Endothelial cell of umbilical vein (primary cell): ENCODE measurements around the gene NFIC. TPM values are rescaled to one million over a fixed set of nuclear protein-coding genes. Genes with fewer than 3 reads are reported as not detected.
"Not testable (repeated sequence)": the region's sequence is repeated elsewhere in the genome, so short reads cannot be mapped to it uniquely, and the experiment has no call there.

Experiments
- BruUV-seq: library from RNA; stranded (reverse); fragments of 400-500 nt; replicated peaks from 2 replicates; lab custom pipeline; 2021; lab: Mats Ljungman, UMichigan
- CTCF ChIA-PET: fragments of 300-600, 350-600 bp; sonication (Branson Sonifier 250); formaldehyde crosslinking; loops from one replicate; lab custom pipeline; 2021; ENCODE audit warnings: antibody characterized with exemption, inconsistent platforms; lab: Charles Lee
- POLR2A ChIA-PET: fragments of 300-600, 350-600 bp; sonication (Branson Sonifier 250); formaldehyde crosslinking; loops from one replicate; lab custom pipeline; 2021; ENCODE audit warnings: antibody characterized with exemption, inconsistent platforms; lab: Charles Lee
- DNase-seq: peaks from one replicate; pipeline ENCODE4 v3.0.0-alpha.2; 2011; ENCODE audit warnings: low read depth, low spot score
- FAIRE-seq: peaks from 2 replicates; lab custom pipeline; 2011; peaks lifted over from hg19 to GRCh38; lab: Jason Lieb, UNC
- H2AFZ ChIP-seq: 2 replicates; pipeline ENCODE4 v1.6.0; 2012; ENCODE audit warnings: low read depth, low read length, control low read depth, inconsistent platforms
- H3K27ac ChIP-seq: 2 replicates; pipeline ENCODE4 v1.5.1; 2011; ENCODE audit warnings: low read depth, mild to moderate bottlenecking, control low read depth, low read length, moderate library complexity; ENCODE audit not compliant: insufficient read depth
- H3K27me3 ChIP-seq, 2 experiments: 2 replicates each; pipeline versions ENCODE4 v1.6.0 to v1.6.1; 2011; ENCODE audit warnings: low read length in 2 of 2, mixed read lengths in 1 of 2; ENCODE audit not compliant: control insufficient read depth in 2 of 2, insufficient read depth in 2 of 2
- H3K36me3 ChIP-seq, 2 experiments: 2 replicates in 1 of 2; 3 replicates in 1 of 2; pipeline ENCODE4 v1.5.1; 2011; ENCODE audit warnings: low read length in 2 of 2, mild to moderate bottlenecking in 1 of 2, moderate library complexity in 1 of 2; ENCODE audit not compliant: control insufficient read depth in 2 of 2, insufficient read depth in 2 of 2; ENCODE audit errors: extremely low read depth in 1 of 2
- H3K4me1 ChIP-seq: 3 replicates; pipeline ENCODE4 v1.5.1; 2011; ENCODE audit warnings: mild to moderate bottlenecking, low read length; ENCODE audit not compliant: control insufficient read depth, insufficient read depth; ENCODE audit errors: extremely low read depth
- H3K4me2 ChIP-seq: 2 replicates; pipeline ENCODE4 v1.6.1; 2011; ENCODE audit warnings: low read length, control low read depth, mixed read lengths; ENCODE audit not compliant: insufficient read depth
- H3K4me3 ChIP-seq, 3 experiments: fragments of 200-600 bp in 1 of 3; sonication (generic), shearing (Covaris generic) in 1 of 3; replicated peaks in 1 of 3; 2 replicates each; pipeline ENCODE4 v1.5.1; 2011 to 2016; ENCODE audit warnings: control low read depth in 3 of 3, low read length in 3 of 3, mild to moderate bottlenecking in 2 of 3, inconsistent platforms in 1 of 3, low read depth in 1 of 3, moderate library complexity in 1 of 3; ENCODE audit not compliant: insufficient read depth in 1 of 3
- H3K79me2 ChIP-seq: 2 replicates; pipeline ENCODE4 v1.6.0; 2012; ENCODE audit warnings: low read length, inconsistent platforms; ENCODE audit not compliant: control insufficient read depth, insufficient read depth
- H3K9ac ChIP-seq: replicated peaks from 2 replicates; pipeline ENCODE3; 2011; ENCODE audit warnings: low read length, control low read depth; ENCODE audit not compliant: insufficient read depth; ENCODE audit errors: extremely low read depth
- H3K9me1 ChIP-seq: replicated peaks from 3 replicates; pipeline ENCODE4 v1.6.0; 2011; ENCODE audit warnings: mild to moderate bottlenecking, low read length; ENCODE audit not compliant: control insufficient read depth, insufficient read depth; ENCODE audit errors: extremely low read depth
- H3K9me3 ChIP-seq: replicated peaks from 2 replicates; pipeline ENCODE4 v1.5.1; 2012; ENCODE audit warnings: low read length, inconsistent platforms; ENCODE audit not compliant: control insufficient read depth, insufficient read depth
- H4K20me1 ChIP-seq: replicated peaks from 2 replicates; pipeline ENCODE3; 2011; ENCODE audit warnings: mild to moderate bottlenecking, low read length; ENCODE audit not compliant: control insufficient read depth, insufficient read depth; ENCODE audit errors: extremely low read depth
- CTCF ChIP-seq, 2 donors: IDR thresholded peaks; 1 replicate in 1 of 2; 2 replicates in 1 of 2; pipeline ENCODE4 v1.5.1; 2011; ENCODE audit warnings: low read length in 2 of 2, mild to moderate bottlenecking in 2 of 2, moderate library complexity in 2 of 2, control low read depth in 1 of 2, inconsistent platforms in 1 of 2, low read depth in 1 of 2; ENCODE audit not compliant: insufficient read depth in 1 of 2; ENCODE audit errors: extremely low read depth in 1 of 2
- EZH2 ChIP-seq: IDR thresholded peaks from 2 replicates; pipeline ENCODE4 v1.6.1; 2012; ENCODE audit warnings: borderline replicate concordance, low read depth, mild to moderate bottlenecking, moderate library complexity, low read length, inconsistent platforms; ENCODE audit not compliant: severe bottlenecking
- FOS ChIP-seq: IDR thresholded peaks from 2 replicates; pipeline ENCODE4 v1.6.1; 2011; ENCODE audit warnings: mild to moderate bottlenecking, low read length, moderate library complexity, borderline replicate concordance; ENCODE audit not compliant: insufficient read depth
- GATA2 ChIP-seq: IDR thresholded peaks from 2 replicates; pipeline ENCODE4 v1.7.0; 2011; ENCODE audit warnings: low read depth, mild to moderate bottlenecking, moderate library complexity, mixed read lengths, low read length; ENCODE audit not compliant: insufficient read length, insufficient read depth
- JUN ChIP-seq: IDR thresholded peaks from 2 replicates; pipeline ENCODE4 v1.6.1; 2011; ENCODE audit warnings: borderline replicate concordance, low read depth; ENCODE audit not compliant: insufficient read length, insufficient read depth
- MAX ChIP-seq: IDR thresholded peaks from 2 replicates; pipeline ENCODE4 v1.6.1; 2011; ENCODE audit not compliant: insufficient read depth, insufficient read length
- MYC ChIP-seq: IDR thresholded peaks from one replicate; pipeline ENCODE4 v1.6.1; 2011; ENCODE audit warnings: mild to moderate bottlenecking, low read depth, low read length
- POLR2A ChIP-seq: IDR thresholded peaks from 2 replicates; pipeline ENCODE4 v1.6.1; 2012; ENCODE audit warnings: low read depth, mild to moderate bottlenecking, control low read depth, low read length
- POLR2AphosphoS5 ChIP-seq: IDR thresholded peaks from 2 replicates; pipeline ENCODE4 v1.6.1; 2012; ENCODE audit warnings: low read depth, mild to moderate bottlenecking, control low read depth, low read length, moderate library complexity; ENCODE audit not compliant: insufficient read depth
- dilution Hi-C: fragments of 300-500 bp; cut with MboI; formaldehyde crosslinking; loops from one replicate; pipeline ENCODE4 v1.15.0; 2019; ENCODE audit warnings: low sequenced_read_pairs; ENCODE audit not compliant: extremely low pct_ligation_motif_present
- intact Hi-C: fragments of 100-400 bp; cut with micrococcal nuclease; formaldehyde crosslinking; loops from one replicate; pipeline ENCODE4 v1.10.0; 2022
- polyA plus RNA-seq, 4 experiments: library from polyadenylated mRNA; depleted of rRNA in 3 of 4; stranded (reverse) in 3 of 4; unstranded in 1 of 4; fragments of >200 nt; gene quantifications; 2 replicates each; pipeline versions ENCODE4 v1.2.1 to v1.2.3, GENCODE V29; 2011 to 2012; ENCODE audit warnings: missing spikeins in 1 of 4
- total RNA-seq: library from RNA; stranded (reverse); gene quantifications from 2 replicates; pipeline ENCODE4 v1.2.3, GENCODE V29; 2021

NFIC gene
- total and polyA plus RNA-seq, 2 donors (not counting 3 experiments of a cell fraction or from before 2014, with no cell fraction given), result 11.4 to 133 TPM

GRCh38 chr19:3452171-3452941 is 86.0 kb downstream of the NFIC start:
- Histone ChIP-seq H3K4me3 (no peak overlapping the region), H4K20me1 (no peaks in the 10 kb centered on the region), H3K27me3 (no peaks in the 10 kb centered on the region), H3K9me1 (no peaks in the 10 kb centered on the region), H3K36me3 (peaks cover 5 to 41% of the 10 kb centered on the region in 2 experiments), H2AFZ (no peak overlapping the region), H3K4me2 (no peak overlapping the region), H3K4me1 (peaks cover 11% of the 10 kb centered on the region), H3K79me2 (peaks cover 5% of the 10 kb centered on the region), H3K9me3 (no peaks in the 10 kb centered on the region), H3K9ac (no peak overlapping the region), H3K27ac (peak overlapping the region; percentile 94)
- FAIRE-seq, result no peak
- no peak for DNase-seq
- intact Hi-C loops (no loop called here), dilution Hi-C loops (no loop called here)
- no peak for TF ChIP-seq MYC
- TF ChIP-seq JUN, result no peak
- no peak for TF ChIP-seq FOS
- TF ChIP-seq POLR2A, result no peak
- TF ChIP-seq CTCF (IDR thresholded peaks at IDR 0.05; ENCODE audit: extremely low read depth in 1 of 2, insufficient read depth in 1 of 2, low read depth in 1 of 2, low read length in 2 of 2), result no peak
- TF ChIP-seq MAX, result no peak
- no peak for TF ChIP-seq EZH2
- TF ChIP-seq GATA2, result no peak
- TF ChIP-seq POLR2AphosphoS5, result no peak
- BruUV-seq, result no TSS peak
- ChIA-PET CTCF (interaction anchor here (1.2 kb wide), 1 partner anchor 19 kb away, joined by 4 read pairs; no protein-coding TSS in a partner anchor), POLR2A (no interaction called here)

- BruUV-seq, H3K9me3 ChIP-seq, H4K20me1 ChIP-seq, POLR2A ChIA-PET, CTCF ChIA-PET, DNase-seq, H3K9me1 ChIP-seq, H2AFZ ChIP-seq, H3K4me3 ChIP-seq, intact Hi-C loops, H3K9ac ChIP-seq, dilution Hi-C loops, H3K27ac ChIP-seq, H3K27me3 ChIP-seq, FAIRE-seq, H3K4me2 ChIP-seq, H3K79me2 ChIP-seq: not testable (repeated sequence)
- H3K36me3 ChIP-seq, result peaks cover 5 to 41% of the 10 kb centered on the region in 2 experiments
- peaks cover 15% of the 10 kb centered on the region for H3K4me1 ChIP-seq
Measured at GRCh38 chr19:3452942-3453214, 86.5 kb downstream of the NFIC start.
